Skeletal muscle satellite cell (primary cell): ENCODE measurements around the gene DCLK3.

Experiments
- H3K27me3 ChIP-seq: 2 replicates; pipeline ENCODE4 v1.7.0; 2013; ENCODE audit warnings: low read length; ENCODE audit not compliant: control insufficient read depth, insufficient read depth
- H3K36me3 ChIP-seq: 2 replicates; pipeline ENCODE4 v1.7.0; 2013; ENCODE audit warnings: mild to moderate bottlenecking, control low read depth, low read length; ENCODE audit not compliant: insufficient read depth
- H3K4me1 ChIP-seq: 2 replicates; pipeline ENCODE4 v1.7.0; 2013; ENCODE audit warnings: low read length; ENCODE audit not compliant: control insufficient read depth, insufficient read depth
- H3K4me2 ChIP-seq: 2 replicates; pipeline ENCODE4 v1.7.0; 2013; ENCODE audit warnings: mild to moderate bottlenecking, low read length
- H3K4me3 ChIP-seq: 2 replicates; pipeline ENCODE4 v1.7.0; 2013; ENCODE audit warnings: low read length
- H3K9ac ChIP-seq: 2 replicates; pipeline ENCODE4 v1.7.0; 2013; ENCODE audit warnings: mild to moderate bottlenecking, low read depth, low read length, moderate library complexity
- H3K9me3 ChIP-seq: replicated peaks from 2 replicates; pipeline ENCODE4 v1.7.0; 2013; ENCODE audit warnings: mild to moderate bottlenecking, control low read depth, low read length

The DCLK3 gene

DNA sequence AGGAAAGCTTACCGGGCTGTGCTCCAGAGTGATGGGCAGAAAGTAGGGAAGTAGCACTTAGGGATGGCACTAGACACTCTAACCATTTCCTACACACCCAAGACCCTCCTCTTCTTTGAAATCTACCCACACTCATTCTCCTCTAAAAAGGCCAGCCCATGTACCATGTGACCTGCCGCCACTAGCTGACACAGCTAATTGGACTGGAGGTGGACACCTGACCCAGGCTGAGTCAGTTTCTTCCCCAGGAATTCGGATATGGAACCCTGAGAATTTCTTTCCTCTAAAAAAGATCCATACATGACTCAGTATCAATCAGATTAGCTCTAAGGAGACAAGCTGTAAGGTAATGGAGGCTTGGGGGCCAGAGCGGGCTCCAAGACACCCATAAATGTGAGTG is 60.1 kb downstream of the DCLK3 start:
- H3K9ac ChIP-seq: no peak overlapping the region
- no peak overlapping the region for H3K4me2 ChIP-seq
- H3K9me3 ChIP-seq: no peaks in the 10 kb centered on the region
- peaks cover 17% of the 10 kb centered on the region for H3K4me1 ChIP-seq
- H3K36me3 ChIP-seq: no peaks in the 10 kb centered on the region
- H3K4me3 ChIP-seq: no peak overlapping the region
- H3K27me3 ChIP-seq: peaks cover 17% of the 10 kb centered on the region

DNA sequence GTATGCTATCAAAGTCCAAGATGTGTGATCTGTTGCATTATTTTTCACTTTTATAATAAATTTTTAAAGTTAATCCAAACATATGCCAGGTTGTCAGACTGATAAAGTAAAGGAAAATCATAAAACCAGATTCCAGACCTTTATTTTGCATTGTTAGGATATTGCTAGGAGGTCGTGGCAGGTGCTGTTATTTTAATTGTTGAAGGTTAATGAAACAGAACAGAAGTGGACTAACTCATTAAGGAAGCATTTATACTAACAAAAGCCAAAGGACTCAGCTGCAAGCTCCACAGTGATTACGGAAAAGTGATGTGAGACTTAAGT is 63.1 kb downstream of the DCLK3 start:
- Histone ChIP-seq H3K9ac (no peak overlapping the region), H3K9me3 (no peaks in the 10 kb centered on the region), H3K27me3 (no peaks in the 10 kb centered on the region), H3K4me1 (peaks cover 11% of the 10 kb centered on the region), H3K4me3 (no peak overlapping the region), H3K4me2 (no peak overlapping the region), H3K36me3 (no peaks in the 10 kb centered on the region)

GRCh38 chr3:36700537-36701248 is 63.7 kb downstream of the DCLK3 start:
- H3K4me3 ChIP-seq: no peak overlapping the region
- H3K36me3 ChIP-seq: no peaks in the 10 kb centered on the region
- H3K4me1 ChIP-seq: peaks cover 11% of the 10 kb centered on the region
- no peak overlapping the region for H3K9ac ChIP-seq
- H3K27me3 ChIP-seq: no peaks in the 10 kb centered on the region
- no peaks in the 10 kb centered on the region for H3K9me3 ChIP-seq
- no peak overlapping the region for H3K4me2 ChIP-seq

- Histone ChIP-seq H3K4me1 (peaks cover 18% of the 10 kb centered on the region), H3K36me3 (no peaks in the 10 kb centered on the region), H3K9ac (no peak overlapping the region), H3K4me2 (no peak overlapping the region), H3K9me3 (no peaks in the 10 kb centered on the region), H3K4me3 (no peak overlapping the region), H3K27me3 (no peaks in the 10 kb centered on the region)
Measured at GRCh38 chr3:36698314-36698713, 66.0 kb downstream of the DCLK3 start.

DNA sequence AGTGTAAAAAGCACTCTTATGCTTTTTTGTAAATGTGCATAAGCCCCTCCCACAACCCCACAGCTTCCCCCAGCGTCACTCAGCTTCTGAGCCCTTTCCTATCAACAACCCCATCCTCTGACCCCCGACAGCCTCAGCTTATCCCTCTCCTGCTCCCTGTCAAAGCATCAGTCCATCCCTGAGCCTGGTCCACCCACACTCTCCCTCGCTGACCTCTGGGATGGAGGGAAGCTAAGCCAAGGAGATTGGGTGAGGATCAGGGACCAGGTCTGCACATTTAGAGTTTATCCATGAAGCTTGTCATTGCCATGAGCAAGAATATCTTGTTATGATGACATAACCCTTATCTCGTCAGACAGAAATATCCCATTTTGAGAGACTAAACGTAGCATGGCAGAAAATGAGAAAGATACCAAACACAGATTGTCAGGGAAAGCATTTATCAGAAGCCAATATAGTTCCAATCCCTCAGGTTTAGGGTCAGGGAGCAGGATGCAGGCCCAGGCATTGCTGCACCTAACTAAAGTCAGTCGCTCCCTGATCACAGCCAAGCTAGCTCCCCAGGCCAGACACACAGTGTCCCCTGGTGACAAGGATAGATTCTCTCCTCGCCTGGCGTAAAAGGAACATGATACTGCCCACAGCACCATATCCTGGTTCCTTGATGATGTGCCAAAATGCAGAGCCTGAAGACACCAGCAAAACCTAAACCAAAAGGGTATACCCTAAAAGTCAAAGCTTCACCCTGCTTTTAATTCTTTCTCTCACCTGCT is 66.9 kb downstream of the DCLK3 start:
- H3K9ac ChIP-seq: no peak overlapping the region

DNA sequence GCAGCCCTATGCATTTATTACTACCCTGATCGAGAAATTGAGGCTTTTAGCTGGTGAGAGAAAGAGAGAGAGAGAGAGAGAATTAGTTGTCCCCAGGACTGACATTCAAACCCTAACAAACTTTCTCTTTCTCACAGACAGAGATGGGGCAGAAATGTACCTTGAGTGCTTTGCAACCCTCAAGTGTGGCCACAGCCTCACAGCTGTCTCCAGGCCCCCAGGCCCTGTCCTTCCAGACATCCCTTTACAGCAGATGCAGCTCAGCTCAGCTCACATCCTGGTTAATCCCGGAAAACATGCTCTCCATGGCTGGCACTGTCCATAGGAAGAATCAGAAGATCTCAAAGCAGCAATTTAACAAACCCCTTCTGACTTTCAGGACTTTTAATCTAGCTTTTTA is 67.6 kb downstream of the DCLK3 start:
- Histone ChIP-seq H3K27me3 (no peaks in the 10 kb centered on the region), H3K36me3 (no peaks in the 10 kb centered on the region), H3K4me1 (peaks cover 14% of the 10 kb centered on the region), H3K4me2 (no peak overlapping the region), H3K4me3 (no peak overlapping the region), H3K9me3 (no peaks in the 10 kb centered on the region), H3K9ac (no peak overlapping the region)

More for the DNA sequence above, 66.9 kb downstream of the DCLK3 start:
- no peak overlapping the region for H3K4me2 ChIP-seq
- H3K36me3 ChIP-seq: no peaks in the 10 kb centered on the region
- no peak overlapping the region for H3K4me3 ChIP-seq
- no peaks in the 10 kb centered on the region for H3K9me3 ChIP-seq
- peaks cover 18% of the 10 kb centered on the region for H3K4me1 ChIP-seq
- no peaks in the 10 kb centered on the region for H3K27me3 ChIP-seq

DNA sequence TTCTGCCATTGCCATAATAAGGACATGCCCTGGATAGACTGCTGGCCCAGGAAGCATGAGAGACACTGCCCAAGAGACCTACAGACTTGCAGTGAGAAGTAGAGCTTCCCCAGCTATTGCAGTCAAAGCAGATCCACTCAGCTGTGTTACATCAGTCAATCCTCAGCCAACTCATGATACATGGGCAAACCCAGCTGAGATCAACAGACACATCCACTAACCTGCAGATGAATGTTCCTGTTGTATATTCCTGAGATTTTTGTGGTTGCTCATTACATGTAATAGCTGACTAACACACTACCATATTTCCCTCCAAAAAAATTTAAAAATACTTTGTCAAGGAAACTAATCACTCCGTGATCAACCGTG is 68.6 kb downstream of the DCLK3 start:
- Histone ChIP-seq H3K27me3 (no peaks in the 10 kb centered on the region), H3K9ac (no peak overlapping the region), H3K9me3 (no peaks in the 10 kb centered on the region), H3K4me1 (peaks cover 7% of the 10 kb centered on the region), H3K36me3 (no peaks in the 10 kb centered on the region), H3K4me3 (no peak overlapping the region), H3K4me2 (no peak overlapping the region)

DNA sequence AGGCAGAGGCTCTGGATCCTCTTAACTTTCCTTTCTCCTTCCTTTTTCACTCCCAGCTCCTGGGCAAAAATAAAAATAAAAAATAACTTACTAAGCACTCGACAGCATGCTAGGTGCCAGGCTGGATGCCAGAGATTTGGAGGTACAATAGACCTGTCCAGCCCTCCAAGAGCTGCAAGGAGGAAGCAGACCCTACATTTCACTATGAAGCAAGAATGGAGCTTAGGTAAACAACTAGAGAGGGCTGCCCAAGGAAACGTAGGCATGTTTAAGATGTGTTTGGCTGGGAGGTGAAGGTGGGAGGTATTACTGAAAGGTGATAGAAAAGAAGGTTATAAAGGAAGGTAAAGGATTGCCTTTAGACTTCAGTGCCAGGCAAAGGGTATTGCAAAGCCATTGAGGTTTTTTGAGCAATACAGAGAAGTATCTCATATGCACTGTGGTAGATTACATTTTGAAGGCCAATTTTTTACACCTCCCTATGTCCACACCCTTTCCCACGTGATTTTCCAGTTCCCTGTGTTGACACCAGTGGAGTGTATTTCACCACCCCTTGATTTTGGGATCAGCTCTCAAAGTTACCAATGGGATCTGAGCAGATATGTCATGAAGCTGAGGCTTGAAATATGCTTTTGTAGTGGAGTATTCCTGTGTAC is 69.1 kb downstream of the DCLK3 start:
- peaks cover 7% of the 10 kb centered on the region for H3K4me1 ChIP-seq
- no peak overlapping the region for H3K4me3 ChIP-seq
- no peaks in the 10 kb centered on the region for H3K36me3 ChIP-seq
- H3K9me3 ChIP-seq: no peaks in the 10 kb centered on the region
- H3K4me2 ChIP-seq: no peak overlapping the region
- no peaks in the 10 kb centered on the region for H3K27me3 ChIP-seq
- H3K9ac ChIP-seq: no peak overlapping the region

DNA sequence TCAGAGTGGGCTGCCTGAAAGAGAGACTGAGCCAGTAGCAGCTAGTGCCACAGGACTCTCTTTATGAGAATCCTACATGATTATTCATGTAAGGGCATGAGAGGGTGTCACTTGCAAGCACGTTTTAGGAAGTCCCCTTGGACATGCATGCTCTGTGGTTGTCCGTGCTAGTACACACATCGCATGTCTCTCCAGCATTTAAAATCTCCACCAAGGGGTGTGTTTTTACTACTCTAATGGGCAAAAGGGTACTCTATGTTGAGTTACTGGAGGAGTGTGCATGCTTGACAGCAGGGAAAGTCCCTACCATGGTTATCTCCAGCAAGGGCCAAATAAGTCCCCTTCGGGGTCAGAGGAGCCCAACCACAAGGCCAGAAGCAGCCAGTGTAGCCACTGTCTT is 70.7 kb downstream of the DCLK3 start:
- H3K4me2 ChIP-seq: no peak overlapping the region
- no peak overlapping the region for H3K9ac ChIP-seq
- peaks cover 7% of the 10 kb centered on the region for H3K4me1 ChIP-seq
- no peaks in the 10 kb centered on the region for H3K27me3 ChIP-seq
- no peaks in the 10 kb centered on the region for H3K9me3 ChIP-seq
- no peaks in the 10 kb centered on the region for H3K36me3 ChIP-seq
- no peak overlapping the region for H3K4me3 ChIP-seq

DNA sequence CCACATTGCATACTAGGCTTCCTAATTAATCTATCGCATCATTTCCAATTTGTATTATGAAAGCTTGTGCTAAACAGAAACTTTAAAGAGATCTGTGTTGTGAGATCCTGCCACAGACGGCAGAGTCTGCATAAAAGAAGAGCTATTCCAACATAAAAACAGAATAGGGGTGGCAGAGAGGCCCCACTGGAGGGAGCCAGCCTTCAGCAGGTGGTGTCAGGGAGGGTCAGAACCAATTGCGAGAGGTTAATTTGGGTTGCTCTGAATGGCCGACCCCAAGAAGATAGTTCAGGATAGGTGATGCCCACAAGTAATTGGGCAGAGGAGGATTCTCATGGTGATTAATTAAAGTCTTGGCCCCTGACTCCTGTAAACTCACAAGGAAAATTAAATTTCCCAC is 74.8 kb downstream of the DCLK3 start:
- H3K9me3 ChIP-seq: no peaks in the 10 kb centered on the region
- no peaks in the 10 kb centered on the region for H3K4me1 ChIP-seq
- no peak overlapping the region for H3K9ac ChIP-seq
- H3K36me3 ChIP-seq: no peaks in the 10 kb centered on the region
- no peak overlapping the region for H3K4me3 ChIP-seq
- H3K27me3 ChIP-seq: no peaks in the 10 kb centered on the region
- H3K4me2 ChIP-seq: no peak overlapping the region

DNA sequence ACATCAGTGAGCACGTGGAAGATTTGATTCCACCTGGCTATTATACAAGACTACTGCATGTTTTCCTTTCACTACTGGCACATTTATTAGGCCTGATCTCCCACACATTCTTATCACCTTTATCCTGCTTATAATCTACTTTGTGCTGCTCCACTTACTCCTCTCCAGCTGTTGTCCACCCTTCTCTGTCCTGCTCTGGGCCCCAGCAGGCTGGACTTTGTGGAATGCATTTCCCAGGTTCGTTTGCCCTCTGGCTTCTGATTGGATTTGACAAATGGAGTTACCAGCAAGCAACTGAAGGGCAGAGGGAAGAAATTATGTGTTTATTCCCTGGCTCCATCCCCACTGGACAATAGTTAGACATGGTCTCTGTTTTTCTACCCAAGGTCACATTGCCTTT is 75.5 kb downstream of the DCLK3 start:
- H3K4me3 ChIP-seq: no peak overlapping the region
- no peak overlapping the region for H3K4me2 ChIP-seq
- no peaks in the 10 kb centered on the region for H3K27me3 ChIP-seq
- no peaks in the 10 kb centered on the region for H3K9me3 ChIP-seq
- no peaks in the 10 kb centered on the region for H3K36me3 ChIP-seq
- no peak overlapping the region for H3K9ac ChIP-seq
- no peaks in the 10 kb centered on the region for H3K4me1 ChIP-seq
